ENCODE data around the gene SCRT2.

DNA sequence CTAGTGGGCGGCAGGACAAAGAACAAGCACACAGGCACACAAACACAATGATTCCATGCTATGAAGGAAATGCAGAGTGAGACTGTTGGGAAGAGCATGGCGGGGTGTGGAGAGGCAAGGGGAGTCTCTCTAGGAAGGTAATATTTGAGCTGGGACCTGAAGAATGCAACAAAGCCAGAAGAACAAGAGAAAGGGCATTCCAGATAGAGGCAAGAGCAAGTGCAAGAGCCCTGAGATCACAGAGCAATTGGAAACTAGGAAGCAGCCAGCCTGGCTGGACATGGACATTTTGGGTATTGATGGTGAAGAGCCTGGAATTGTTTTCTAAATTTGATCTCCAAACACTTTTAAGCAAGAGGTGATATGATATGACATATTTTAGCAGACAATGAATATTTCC lies 38.0 kb downstream of the SCRT2 start:
- TF ChIP-seq, protein P1, sequence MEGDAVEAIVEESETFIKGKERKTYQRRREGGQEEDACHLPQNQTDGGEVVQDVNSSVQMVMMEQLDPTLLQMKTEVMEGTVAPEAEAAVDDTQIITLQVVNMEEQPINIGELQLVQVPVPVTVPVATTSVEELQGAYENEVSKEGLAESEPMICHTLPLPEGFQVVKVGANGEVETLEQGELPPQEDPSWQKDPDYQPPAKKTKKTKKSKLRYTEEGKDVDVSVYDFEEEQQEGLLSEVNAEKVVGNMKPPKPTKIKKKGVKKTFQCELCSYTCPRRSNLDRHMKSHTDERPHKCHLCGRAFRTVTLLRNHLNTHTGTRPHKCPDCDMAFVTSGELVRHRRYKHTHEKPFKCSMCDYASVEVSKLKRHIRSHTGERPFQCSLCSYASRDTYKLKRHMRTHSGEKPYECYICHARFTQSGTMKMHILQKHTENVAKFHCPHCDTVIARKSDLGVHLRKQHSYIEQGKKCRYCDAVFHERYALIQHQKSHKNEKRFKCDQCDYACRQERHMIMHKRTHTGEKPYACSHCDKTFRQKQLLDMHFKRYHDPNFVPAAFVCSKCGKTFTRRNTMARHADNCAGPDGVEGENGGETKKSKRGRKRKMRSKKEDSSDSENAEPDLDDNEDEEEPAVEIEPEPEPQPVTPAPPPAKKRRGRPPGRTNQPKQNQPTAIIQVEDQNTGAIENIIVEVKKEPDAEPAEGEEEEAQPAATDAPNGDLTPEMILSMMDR (IDR thresholded peaks at IDR 0.05) = no peak
- TF ChIP-seq EP300 (IDR thresholded peaks at IDR 0.05) = no peak

Measured in ovary (tissue), 3 donors.